Smooth muscle cell (in vitro differentiated cells): ENCODE measurements around the gene DKC1. TPM values are rescaled to one million over a fixed set of nuclear protein-coding genes. Genes with fewer than 3 reads are reported as not detected.

ENCODE experiments used
- DNase-seq: peaks from one replicate; lab custom pipeline; 2025; ENCODE audit not compliant: unreplicated experiment; lab: John Stamatoyannopoulos, UW
- H2AFZ ChIP-seq: fragments of 200-600 bp; sonication (generic); 2 replicates; pipeline ENCODE4 v1.6.0; 2016; ENCODE audit warnings: antibody characterized with exemption, low read depth, mild to moderate bottlenecking
- H3F3A ChIP-seq: fragments of 200-600 bp; sonication (generic); 2 replicates; pipeline ENCODE4 v1.6.0; 2017; ENCODE audit warnings: antibody characterized with exemption, low read depth
- H3K27ac ChIP-seq: fragments of 200-600 bp; sonication (generic); 2 replicates; pipeline ENCODE4 v1.5.1; 2016; ENCODE audit warnings: low read depth, mild to moderate bottlenecking
- H3K27me3 ChIP-seq: fragments of 200-600 bp; sonication (generic); 2 replicates; pipeline ENCODE4 v1.6.1; 2016; ENCODE audit warnings: low read depth, mild to moderate bottlenecking
- H3K36me3 ChIP-seq: fragments of 200-600 bp; sonication (generic); 2 replicates; pipeline ENCODE4 v1.5.1; 2016; ENCODE audit warnings: low read depth
- H3K4me1 ChIP-seq: fragments of 200-600 bp; sonication (generic); 2 replicates; pipeline ENCODE4 v1.5.1; 2016; ENCODE audit warnings: low read depth
- H3K4me2 ChIP-seq: fragments of 200-600 bp; sonication (generic); 2 replicates; pipeline ENCODE4 v1.6.0; 2016; ENCODE audit warnings: mild to moderate bottlenecking
- H3K4me3 ChIP-seq: fragments of 200-600 bp; sonication (generic); 2 replicates; pipeline ENCODE4 v1.5.1; 2016; ENCODE audit warnings: mild to moderate bottlenecking
- H3K79me2 ChIP-seq: fragments of 200-600 bp; sonication (generic); 2 replicates; pipeline ENCODE4 v1.6.0; 2016; ENCODE audit warnings: low read depth, mild to moderate bottlenecking
- H3K9ac ChIP-seq: fragments of 200-600 bp; sonication (generic); 2 replicates; pipeline ENCODE4 v1.6.0; 2016; ENCODE audit warnings: low read depth
- H3K9me3 ChIP-seq: fragments of 200-600 bp; sonication (generic); replicated peaks from 2 replicates; pipeline ENCODE4 v1.5.1; 2016; ENCODE audit warnings: low read depth
- H4K20me1 ChIP-seq: fragments of 200-600 bp; sonication (generic); 2 replicates; pipeline ENCODE4 v1.6.0; 2016; ENCODE audit warnings: low read depth
- CTCF ChIP-seq: fragments of 200-600 bp; sonication (generic); IDR thresholded peaks from 2 replicates; pipeline ENCODE4 v1.5.1; 2017; ENCODE audit warnings: borderline replicate concordance, mild to moderate bottlenecking, antibody characterized with exemption; ENCODE audit not compliant: insufficient read depth, poor library complexity, severe bottlenecking
- WGBS: methylation state at CpG from one replicate; pipeline ENCODE4 v1.1.7; 2016; ENCODE audit warnings: low lambda C conversion rate; 5-methylcytosine and 5-hydroxymethylcytosine counted together
- polyA plus RNA-seq: library from polyadenylated mRNA; unstranded; fragments of >200 nt; fragmentation: Nextera tagmentation; extraction: Ambion mirVana; gene quantifications from 2 replicates; pipeline ENCODE4 v1.2.1, GENCODE V29; 2016
- total RNA-seq: library from RNA; depleted of rRNA; stranded (reverse); fragments of >200 nt; gene quantifications from 2 replicates; pipeline ENCODE4 v1.2.3, GENCODE V29; 2014

The DKC1 gene
- total RNA-seq (18.7 and 23.4 TPM in 2 replicates), polyA plus RNA-seq (31.2 and 35.1 TPM in 2 replicates)

GRCh38 chrX:154762537-154763296, at the start of gene DKC1:
Gene DKC1 (plus strand): TSS chrX:154762864. CDS start chrX:154762966, 102 bp downstream.
- no peaks in the 10 kb centered on the region for H3K9me3 ChIP-seq
- 25% methylated on average over 66 of the region's 84 CpGs for WGBS
- H3K4me3 ChIP-seq: peak within 1 kb of the TSS; percentile 63
- peak within 1 kb of the TSS; percentile 84 for H3K4me2 ChIP-seq
- H3K27ac ChIP-seq: peak within 1 kb of the TSS; percentile 78
- no peaks in the 10 kb centered on the region for H3F3A ChIP-seq
- peaks cover 11% of the 10 kb centered on the region for H4K20me1 ChIP-seq
- no peaks in the 10 kb centered on the region for H3K36me3 ChIP-seq
- peaks cover 21% of the 10 kb centered on the region for H3K79me2 ChIP-seq
- DNase-seq: peak; percentile 69
- H3K27me3 ChIP-seq: no peaks in the 10 kb centered on the region
- H3K4me1 ChIP-seq: no peaks in the 10 kb centered on the region
- peak within 1 kb of the TSS; percentile 74 for H3K9ac ChIP-seq
- no peak for TF ChIP-seq CTCF
- peak within 1 kb of the TSS; percentile 90 for H2AFZ ChIP-seq

GRCh38 chrX:154714925-154715324, 47.7 kb upstream of the DKC1 start:
- no peaks in the 10 kb centered on the region for H3K27me3 ChIP-seq
- TF ChIP-seq CTCF: peak; percentile 61
- 19% methylated on average over 2 of the region's 2 CpGs for WGBS
- no peaks in the 10 kb centered on the region for H4K20me1 ChIP-seq
- H3K4me3 ChIP-seq: no peak overlapping the region
- H3F3A ChIP-seq: no peaks in the 10 kb centered on the region
- no peak for DNase-seq
- H3K9ac ChIP-seq: no peak overlapping the region
- no peaks in the 10 kb centered on the region for H3K4me1 ChIP-seq
- no peak overlapping the region for H3K4me2 ChIP-seq
- no peaks in the 10 kb centered on the region for H3K36me3 ChIP-seq
- no peaks in the 10 kb centered on the region for H3K79me2 ChIP-seq
- H3K27ac ChIP-seq: no peak overlapping the region
- H3K9me3 ChIP-seq: no peaks in the 10 kb centered on the region
- no peak overlapping the region for H2AFZ ChIP-seq

GRCh38 chrX:154715825-154716224, 46.8 kb upstream of the DKC1 start:
- no peak for DNase-seq
- Histone ChIP-seq H3K4me2 (no peak overlapping the region), H3K4me3 (no peak overlapping the region), H3F3A (no peaks in the 10 kb centered on the region), H3K27me3 (no peaks in the 10 kb centered on the region), H3K9me3 (no peaks in the 10 kb centered on the region), H4K20me1 (no peaks in the 10 kb centered on the region), H3K36me3 (no peaks in the 10 kb centered on the region), H3K79me2 (no peaks in the 10 kb centered on the region), H3K4me1 (no peaks in the 10 kb centered on the region), H3K9ac (no peak overlapping the region), H2AFZ (no peak overlapping the region), H3K27ac (no peak overlapping the region)
- no peak for TF ChIP-seq CTCF
- 78% methylated on average over 5 of the region's 5 CpGs for WGBS

GRCh38 chrX:154717824-154718223, 44.8 kb upstream of the DKC1 start:
- Histone ChIP-seq H3K27me3 (no peaks in the 10 kb centered on the region), H3K4me1 (no peaks in the 10 kb centered on the region), H3K79me2 (no peaks in the 10 kb centered on the region), H3K27ac (no peak overlapping the region), H3K4me2 (no peak overlapping the region), H3K4me3 (no peak overlapping the region), H4K20me1 (no peaks in the 10 kb centered on the region), H3K36me3 (no peaks in the 10 kb centered on the region), H3K9ac (no peak overlapping the region), H3F3A (no peaks in the 10 kb centered on the region), H2AFZ (no peak overlapping the region), H3K9me3 (no peaks in the 10 kb centered on the region)
- no peak for DNase-seq
- TF ChIP-seq CTCF: no peak
- 61% methylated on average over 7 of the region's 7 CpGs for WGBS
